ENCODE data around the gene OR56A1. TPM values are rescaled to one million over a fixed set of nuclear protein-coding genes. Genes with fewer than 3 reads are reported as not detected.

OR56A1 gene
- total and polyA plus RNA-seq, 2 of the 4 experiments (the other 2 are of a cell fraction), result not detected

DNA sequence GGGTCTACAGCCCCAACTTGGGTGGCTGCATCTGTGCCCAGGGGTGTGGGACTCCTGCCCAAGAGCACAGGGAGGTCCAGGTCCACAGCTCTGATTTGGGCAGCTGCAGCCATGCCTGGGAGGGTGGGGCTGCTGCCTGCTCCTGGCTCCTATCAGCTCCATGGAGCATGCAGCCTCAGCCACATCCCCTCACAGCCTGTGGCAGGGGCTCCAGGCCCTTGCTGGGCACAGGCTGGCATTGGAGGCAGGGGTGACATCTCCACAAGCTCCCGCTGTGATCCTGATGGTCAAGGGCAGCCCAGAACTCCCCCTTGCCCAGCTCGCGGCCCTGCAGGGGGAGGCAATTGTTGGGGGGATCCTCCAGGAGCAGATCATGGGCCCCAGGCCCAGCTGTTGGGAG, 17.5 kb downstream of the OR56A1 start:
- Histone ChIP-seq H2BK20ac (ENCODE audit: low read depth, low read length) (no peak overlapping the region), H3K9me3 (ENCODE audit: control insufficient read depth, insufficient read depth, low read length) (peaks cover 3% of the 10 kb centered on the region; the same call in 1 of the 2 replicates), H3K79me1 (ENCODE audit: low read depth in 1 of 2, low read length in 2 of 2) (no peaks in the 10 kb centered on the region), H3K4ac (ENCODE audit: low read depth, low read length) (no peak overlapping the region), H3K27ac (ENCODE audit: insufficient read depth, low read length) (no peak overlapping the region), H4K8ac (ENCODE audit: low read depth in 2 of 2, low read length in 2 of 2) (no peak overlapping the region), H3K4me2 (ENCODE audit: low read depth, low read length) (no peak overlapping the region), H3K4me3 (ENCODE audit: insufficient read depth, low read depth, low read length) (no peak overlapping the region), H3K9ac (ENCODE audit: low read depth, low read length) (no peak overlapping the region), H2AK5ac (ENCODE audit: low read depth, low read length) (no peak overlapping the region), H3K23ac (ENCODE audit: low read depth, low read length) (no peak overlapping the region), H4K5ac (ENCODE audit: low read depth, low read length) (no peak overlapping the region), H4K91ac (ENCODE audit: insufficient read depth, low read depth, low read length) (no peak overlapping the region), H3K14ac (replicated peaks; ENCODE audit: low read depth, low read length) (no peak overlapping the region), H3K18ac (ENCODE audit: low read depth, low read length) (no peak overlapping the region), H3K9me1 (ENCODE audit: insufficient read depth, low read length) (no peaks in the 10 kb centered on the region), H3K4me1 (ENCODE audit: control insufficient read depth, insufficient read depth, low read length) (no peaks in the 10 kb centered on the region), H2BK120ac (ENCODE audit: low read depth, low read length) (no peak overlapping the region), H2AFZ (replicated peaks; ENCODE audit: low read length, poor library complexity) (no peak overlapping the region), H4K20me1 (ENCODE audit: insufficient read depth, low read length) (no peaks in the 10 kb centered on the region), H2BK5ac (ENCODE audit: low read depth, low read length, poor library complexity, severe bottlenecking) (no peak overlapping the region), H3K36me3 (ENCODE audit: control insufficient read depth, insufficient read depth, low read length) (no peaks in the 10 kb centered on the region), H3K56ac (ENCODE audit: extremely low read depth, insufficient read depth, low read length) (no peak overlapping the region), H3K27me3 (ENCODE audit: control insufficient read depth, insufficient read depth, low read length) (no peaks in the 10 kb centered on the region), H2AK9ac (replicated peaks; ENCODE audit: low read depth, low read length, poor library complexity) (no peak overlapping the region), H2BK15ac (ENCODE audit: low read depth, low read length) (no peak overlapping the region)
- ATAC-seq (ENCODE audit: low read depth) (no peak), DNase-seq (no peak)
- in situ Hi-C loops (cut with MboI; ENCODE audit: low sequenced_read_pairs), result no loop called here
- dilution Hi-C loops (cut with HindIII; ENCODE audit: low sequenced_read_pairs, unreplicated experiment), result no loop called here
- CTCF ChIA-PET, result no interaction called here
- WGBS, 2 experiments (ENCODE audit: extremely low coverage in 2 of 2, insufficient read length in 1 of 2), result no CpG with 5 or more reads among the region's 3 CpGs
- no peak for TF ChIP-seq POLR2A (IDR thresholded peaks at IDR 0.05; ENCODE audit: low read depth, low read length)
- no peak for TF ChIP-seq CEBPB (IDR thresholded peaks at IDR 0.05; ENCODE audit: low read depth, low read length)
- TF ChIP-seq NFE2L2 (IDR thresholded peaks at IDR 0.05; ENCODE audit: low read depth, low read length), result no peak
- no peak for TF ChIP-seq RAD21 (IDR thresholded peaks at IDR 0.05; ENCODE audit: low read length)
- TF ChIP-seq USF2 (IDR thresholded peaks at IDR 0.05; ENCODE audit: low read depth, low read length), result no peak
- no peak for TF ChIP-seq SMC3 (IDR thresholded peaks at IDR 0.05; ENCODE audit: low read depth, low read length)
- BruUV-seq (replicated peaks), result no TSS peak
- intact Hi-C loops (cut with micrococcal nuclease), result no loop called here
- POLR2A ChIA-PET (ENCODE audit: unreplicated experiment), result no interaction called here

Measured in IMR-90 (cell line).